Endodermal cell (in vitro differentiated cells): Measurements from ENCODE around the gene BARHL1. TPM values are rescaled to one million over a fixed set of nuclear protein-coding genes. Genes with fewer than 3 reads are reported as not detected.

ENCODE experiments used
- DNase-seq: peaks from one replicate; pipeline ENCODE4 v3.0.0-alpha.2; 2017
- H3K27ac ChIP-seq: 2 replicates; pipeline ENCODE4 v1.5.1; 2013; ENCODE audit warnings: mild to moderate bottlenecking, low read depth, low read length, moderate library complexity
- H3K27me3 ChIP-seq: 2 replicates; pipeline ENCODE4 v1.6.1; 2013; ENCODE audit warnings: mild to moderate bottlenecking, low read length, moderate library complexity; ENCODE audit not compliant: insufficient read depth, control insufficient read depth, poor library complexity, severe bottlenecking
- H3K36me3 ChIP-seq: 2 replicates; pipeline ENCODE4 v1.7.0; 2013; ENCODE audit warnings: mild to moderate bottlenecking, low read length, moderate library complexity; ENCODE audit not compliant: control insufficient read depth, insufficient read depth
- H3K4me1 ChIP-seq: one replicate; pipeline ENCODE4 v1.7.0; 2013; ENCODE audit warnings: low read length; ENCODE audit not compliant: control insufficient read depth, insufficient read depth
- H3K4me3 ChIP-seq: 2 replicates; pipeline ENCODE4 v1.5.1; 2013; ENCODE audit warnings: mild to moderate bottlenecking, low read length, moderate library complexity
- H3K9ac ChIP-seq: 2 replicates; pipeline ENCODE4 v1.6.1; 2013; ENCODE audit warnings: mild to moderate bottlenecking, low read length, moderate library complexity; ENCODE audit not compliant: poor library complexity, severe bottlenecking; ENCODE audit errors: extremely low read depth
- H3K9me3 ChIP-seq: 2 replicates; pipeline ENCODE4 v1.6.1; 2013; ENCODE audit warnings: mild to moderate bottlenecking, low read length, moderate library complexity; ENCODE audit not compliant: control insufficient read depth
- H3K27ac Mint-ChIP-seq: 2 replicates; pipeline ENCODE4 v1.8.0; 2020; ENCODE audit warnings: mixed read lengths
- H3K27me3 Mint-ChIP-seq: 2 replicates; pipeline ENCODE4 v1.8.0; 2021; ENCODE audit warnings: mild to moderate bottlenecking, mixed read lengths; ENCODE audit not compliant: insufficient read depth
- H3K36me3 Mint-ChIP-seq: 2 replicates; pipeline ENCODE4 v1.8.0; 2020; ENCODE audit warnings: low read depth, mixed read lengths
- H3K4me1 Mint-ChIP-seq: 2 replicates; pipeline ENCODE4 v1.8.0; 2020; ENCODE audit warnings: mixed read lengths
- H3K4me3 Mint-ChIP-seq: 2 replicates; pipeline ENCODE4 v1.8.0; 2020; ENCODE audit warnings: mild to moderate bottlenecking, moderate library complexity, mixed read lengths
- H3K9me3 Mint-ChIP-seq: 2 replicates; pipeline ENCODE4 v1.8.0; 2020; ENCODE audit warnings: mild to moderate bottlenecking, mixed read lengths
- CTCF ChIP-seq: fragments of 200-600 bp; sonication (generic); conservative IDR thresholded peaks from 2 replicates; pipeline ENCODE4 v1.5.0; 2021; ENCODE audit warnings: antibody characterized with exemption, mild to moderate bottlenecking
- WGBS, 2 experiments: methylation state at CpG; one replicate each; pipeline versions ENCODE4 v1.1.5 to v1.1.7; 2013; ENCODE audit warnings: missing lambda C conversion rate in 2 of 2, mixed read lengths in 1 of 2; ENCODE audit not compliant: insufficient coverage in 1 of 2, insufficient read length in 1 of 2; 5-methylcytosine and 5-hydroxymethylcytosine counted together
- total RNA-seq, 2 donors: library from RNA; stranded (reverse); fragmentation: NEBNext Ultra II Directional in 1 of 2; extraction: Animal tissue kit (Norgen Biotek cat#: 25700) in 1 of 2; gene quantifications; 2 replicates in 1 of 2; 3 replicates in 1 of 2; pipeline ENCODE4 v1.2.1, GENCODE V29; 2021

Gene BARHL1
- total RNA-seq, 2 donors from 2014 or later = not detected

GRCh38 chr9:132543960-132544359 lies 38.4 kb upstream of the BARHL1 start:
- peak overlapping the region; percentile 42 for H3K27ac ChIP-seq
- no peaks in the 10 kb centered on the region for H3K4me1 ChIP-seq
- no peak for TF ChIP-seq CTCF
- H3K27me3 ChIP-seq = no peaks in the 10 kb centered on the region
- DNase-seq = peak; percentile 41
- Mint-ChIP-seq H3K27me3 (peaks cover 3% of the 10 kb centered on the region), H3K4me3 (no peak overlapping the region), H3K9me3 (no peaks in the 10 kb centered on the region), H3K27ac (no peak overlapping the region), H3K4me1 (peaks cover 11% of the 10 kb centered on the region), H3K36me3 (no peaks in the 10 kb centered on the region)
- no peak overlapping the region for H3K9ac ChIP-seq
- whole genome bisulfite sequencing, 2 experiments = 80 to 91% methylated on average over 11 to 21 of the region's 21 CpGs
- H3K4me3 ChIP-seq = no peak overlapping the region
- no peaks in the 10 kb centered on the region for H3K36me3 ChIP-seq
- no peaks in the 10 kb centered on the region for H3K9me3 ChIP-seq

- Histone ChIP-seq H3K9ac (no peak overlapping the region), H3K27ac (peak overlapping the region; percentile 86), H3K9me3 (no peaks in the 10 kb centered on the region), H3K27me3 (no peaks in the 10 kb centered on the region), H3K4me3 (no peak overlapping the region), H3K36me3 (no peaks in the 10 kb centered on the region), H3K4me1 (no peaks in the 10 kb centered on the region)
- H3K4me1 Mint-ChIP-seq = peaks cover 21% of the 10 kb centered on the region
- peaks cover 5% of the 10 kb centered on the region for H3K27me3 Mint-ChIP-seq
- TF ChIP-seq CTCF = no peak
- DNase-seq = no peak
- H3K27ac Mint-ChIP-seq = no peak overlapping the region
- no peaks in the 10 kb centered on the region for H3K36me3 Mint-ChIP-seq
- H3K9me3 Mint-ChIP-seq = no peaks in the 10 kb centered on the region
- H3K4me3 Mint-ChIP-seq = no peak overlapping the region
- 94 to 96% methylated on average over 5 to 9 of the region's 9 CpGs for WGBS, 2 experiments
These were observed 36.8 kb upstream of the BARHL1 start for GRCh38 chr9:132545578-132545977.

- no peak overlapping the region for H3K27ac Mint-ChIP-seq
These were observed 36.0 kb upstream of the BARHL1 start for GRCh38 chr9:132546148-132547051.

More at GRCh38 chr9:132546148-132547051, 36.0 kb upstream of the BARHL1 start:
- H3K27me3 Mint-ChIP-seq = peaks cover 7% of the 10 kb centered on the region
- H3K4me1 ChIP-seq = no peaks in the 10 kb centered on the region
- peak; percentile 88 for TF ChIP-seq CTCF
- H3K9me3 ChIP-seq = no peaks in the 10 kb centered on the region
- peak; percentile 87 for DNase-seq
- 17 to 22% methylated on average over 11 to 27 of the region's 27 CpGs for WGBS, 2 experiments
- H3K27ac ChIP-seq = peak overlapping the region; percentile 86
- no peaks in the 10 kb centered on the region for H3K36me3 ChIP-seq
- peak overlapping the region; percentile 46 for H3K4me3 Mint-ChIP-seq
- H3K27me3 ChIP-seq = no peaks in the 10 kb centered on the region
- H3K4me1 Mint-ChIP-seq = peaks cover 21% of the 10 kb centered on the region
- no peaks in the 10 kb centered on the region for H3K36me3 Mint-ChIP-seq
- no peaks in the 10 kb centered on the region for H3K9me3 Mint-ChIP-seq
- H3K9ac ChIP-seq = no peak overlapping the region
- peak overlapping the region; percentile 56 for H3K4me3 ChIP-seq
